GM19395 (cell line): ENCODE results near the gene CGB3.

ENCODE experiments used
- ATAC-seq: cut with Tn5 transposase; IDR thresholded peaks from one replicate; pipeline ENCODE4 v1.9.1; 2021; ENCODE audit warnings: mild to moderate bottlenecking, moderate library complexity; ENCODE audit not compliant: unreplicated experiment

CGB3 gene

DNA sequence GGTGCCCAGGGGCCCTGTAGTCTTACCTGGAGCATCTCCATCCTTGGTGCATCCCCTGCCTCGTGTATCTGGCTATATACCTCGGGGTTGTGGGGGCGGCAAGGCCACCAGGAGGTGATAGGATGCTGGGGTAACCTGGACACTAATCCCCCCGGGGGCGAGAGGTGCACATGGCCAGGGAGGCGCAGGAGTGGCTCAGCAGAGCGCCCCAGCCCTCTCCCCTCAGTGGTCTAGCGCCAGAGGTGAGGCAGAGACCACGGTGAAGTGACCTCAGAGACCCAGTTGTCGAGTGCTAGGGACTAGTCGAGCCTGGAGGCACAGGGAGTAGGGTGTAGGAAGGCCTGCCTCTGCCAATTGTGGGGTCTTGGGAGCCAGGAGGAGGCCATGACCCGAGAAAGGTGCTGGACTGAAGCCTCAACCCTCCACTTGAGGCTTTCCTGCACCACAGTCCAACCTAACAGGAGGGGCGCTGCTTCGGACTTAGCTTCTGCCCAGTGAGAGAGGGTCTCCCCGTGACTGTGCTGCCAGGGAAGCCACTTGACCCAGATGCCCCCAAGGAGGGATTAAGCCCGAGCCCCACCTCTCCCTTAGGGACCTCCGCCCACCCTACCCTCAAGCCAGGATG lies 7.0 kb downstream of the CGB3 start, which contains the start of gene LHB:
LHB (minus strand) TSS at position 51 of the 625 bp plus-strand sequence; CDS start at position 41, 10 bp downstream.
- no peak for ATAC-seq

DNA sequence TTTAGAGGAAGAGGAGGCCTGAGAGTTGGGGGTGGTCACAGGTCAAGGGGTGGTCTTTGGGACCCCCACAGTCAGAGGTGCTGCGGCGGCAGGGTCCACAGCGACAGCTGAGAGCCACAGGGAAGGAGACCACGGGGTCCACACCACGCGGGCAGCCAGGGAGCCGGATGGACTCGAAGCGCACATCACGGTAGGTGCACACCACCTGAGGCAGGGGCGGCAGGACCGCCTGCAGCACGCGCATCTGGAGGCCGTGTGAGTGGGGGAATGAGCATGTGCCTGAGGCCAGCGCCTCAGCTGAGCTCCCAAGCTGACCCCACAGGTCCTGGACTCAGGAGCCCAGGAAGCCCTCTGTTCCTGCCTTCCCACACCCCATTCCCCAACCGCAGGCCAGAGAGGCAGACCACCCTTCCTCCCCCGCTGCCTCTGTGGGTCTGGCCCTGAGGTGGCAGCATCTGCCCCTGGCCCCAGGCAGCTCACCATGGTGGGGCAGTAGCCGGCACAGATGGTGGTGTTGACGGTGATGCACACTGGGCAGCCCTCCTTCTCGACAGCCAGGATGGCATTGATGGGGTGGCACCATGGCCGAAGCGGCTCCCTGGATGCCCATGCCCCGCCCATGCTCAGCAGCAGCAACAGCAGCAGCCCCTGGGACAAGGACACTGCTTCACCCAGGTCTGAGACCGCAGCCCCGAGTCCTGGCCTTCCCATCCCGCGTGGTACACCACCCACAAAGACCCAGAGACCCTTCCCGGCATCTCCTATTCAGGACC lies 7.9 kb downstream of the CGB3 start:
- no peak for ATAC-seq

- ATAC-seq: no peak
These were observed 9.3 kb downstream of the CGB3 start for GRCh38 chr19:49014870-49015255.

- ATAC-seq: no peak
These were observed 9.8 kb downstream of the CGB3 start for GRCh38 chr19:49014123-49014869.

- ATAC-seq: no peak
These were observed 12.9 kb downstream of the CGB3 start for GRCh38 chr19:49011194-49011593.

DNA sequence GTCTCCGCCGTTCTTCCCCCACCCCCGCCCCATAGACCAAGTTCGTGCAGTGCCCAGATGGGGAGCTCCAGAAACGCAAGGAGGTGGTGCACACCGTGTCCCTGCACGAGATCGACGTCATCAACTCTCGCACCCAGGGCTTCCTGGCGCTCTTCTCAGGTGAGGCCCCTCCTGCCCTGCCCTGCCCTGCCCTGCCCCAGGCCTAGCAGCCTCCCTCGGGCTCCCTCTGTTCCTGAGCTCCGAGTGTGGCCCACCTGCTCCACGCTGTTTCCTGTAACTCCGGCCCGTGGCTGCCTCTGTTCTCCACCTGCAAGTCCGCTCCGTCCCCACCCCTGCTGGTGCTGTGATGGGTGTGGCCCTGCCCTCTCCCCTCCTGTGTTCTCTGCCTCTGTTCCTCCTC lies 13.7 kb downstream of the CGB3 start:
- ATAC-seq: no peak

- ATAC-seq: no peak
These were observed 14.3 kb downstream of the CGB3 start for GRCh38 chr19:49009828-49010227.

GRCh38 chr19:49006905-49007304 lies 17.2 kb downstream of the CGB3 start:
- no peak for ATAC-seq

- no peak for ATAC-seq
These were observed 19.0 kb downstream of the CGB3 start for GRCh38 chr19:49004964-49005614.

- ATAC-seq: no peak
These were observed 20.0 kb downstream of the CGB3 start for GRCh38 chr19:49004133-49004532.

DNA sequence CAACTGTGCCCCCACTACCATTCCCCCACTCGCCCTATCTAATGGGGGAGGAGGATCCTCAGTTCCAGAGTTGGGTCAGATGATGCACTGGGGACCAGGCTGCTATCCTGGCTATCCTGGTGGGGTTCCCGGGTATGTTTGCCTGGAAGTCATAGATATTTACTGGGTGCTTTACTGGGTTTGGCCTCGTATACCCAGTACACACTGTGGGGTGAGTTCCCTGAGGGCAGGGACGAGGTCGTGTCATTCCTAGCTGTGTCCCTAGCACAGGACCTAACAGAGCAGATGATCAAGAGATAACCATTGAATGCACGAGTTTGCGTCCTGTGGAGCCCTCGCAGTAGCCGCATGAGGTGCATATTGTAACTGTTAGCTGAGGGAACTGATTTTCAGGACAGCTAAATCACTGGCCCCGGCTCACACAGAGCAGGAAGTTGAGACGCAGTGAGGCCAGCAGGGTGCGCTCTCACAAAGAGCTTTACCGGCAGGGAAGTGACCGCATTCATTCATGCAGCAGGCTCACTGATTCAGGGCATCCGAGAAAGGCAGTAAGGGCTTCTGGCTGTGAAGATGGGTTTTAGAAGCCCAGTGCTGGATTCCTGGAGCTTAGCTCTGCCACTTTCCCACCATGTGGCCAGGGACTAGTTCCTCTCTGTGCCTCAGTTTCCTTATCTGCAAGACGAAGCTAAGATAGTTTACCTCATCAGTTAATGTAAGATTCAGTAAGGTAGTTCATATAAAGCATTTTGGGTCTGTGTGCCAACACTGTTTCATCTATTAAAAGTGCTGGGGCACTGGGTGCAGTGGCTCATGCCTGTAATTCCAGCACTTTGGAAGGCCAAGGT lies 24.4 kb downstream of the CGB3 start:
- ATAC-seq: no peak

DNA sequence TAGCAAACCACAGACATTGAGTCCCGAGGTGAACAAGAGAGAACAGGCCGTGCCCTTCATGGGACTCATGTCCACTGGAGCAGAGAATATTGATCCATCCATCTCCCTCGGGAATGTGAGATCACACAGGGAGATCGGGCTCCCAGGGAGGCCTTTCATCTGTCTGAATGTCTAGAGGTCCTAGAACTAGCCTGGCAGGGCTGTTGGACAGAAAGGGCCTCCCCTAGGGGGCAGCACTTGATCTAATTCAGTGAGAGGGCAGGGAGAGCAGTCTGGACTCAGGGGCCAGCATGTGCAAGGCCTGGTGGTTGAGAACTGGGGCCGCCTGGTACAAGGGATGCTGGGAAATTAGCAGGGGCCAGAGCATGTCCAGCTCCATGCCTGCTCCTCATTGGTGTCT lies 26.2 kb downstream of the CGB3 start:
- no peak for ATAC-seq

GRCh38 chr19:48994035-48994386 lies 30.1 kb downstream of the CGB3 start:
- ATAC-seq: no peak

DNA sequence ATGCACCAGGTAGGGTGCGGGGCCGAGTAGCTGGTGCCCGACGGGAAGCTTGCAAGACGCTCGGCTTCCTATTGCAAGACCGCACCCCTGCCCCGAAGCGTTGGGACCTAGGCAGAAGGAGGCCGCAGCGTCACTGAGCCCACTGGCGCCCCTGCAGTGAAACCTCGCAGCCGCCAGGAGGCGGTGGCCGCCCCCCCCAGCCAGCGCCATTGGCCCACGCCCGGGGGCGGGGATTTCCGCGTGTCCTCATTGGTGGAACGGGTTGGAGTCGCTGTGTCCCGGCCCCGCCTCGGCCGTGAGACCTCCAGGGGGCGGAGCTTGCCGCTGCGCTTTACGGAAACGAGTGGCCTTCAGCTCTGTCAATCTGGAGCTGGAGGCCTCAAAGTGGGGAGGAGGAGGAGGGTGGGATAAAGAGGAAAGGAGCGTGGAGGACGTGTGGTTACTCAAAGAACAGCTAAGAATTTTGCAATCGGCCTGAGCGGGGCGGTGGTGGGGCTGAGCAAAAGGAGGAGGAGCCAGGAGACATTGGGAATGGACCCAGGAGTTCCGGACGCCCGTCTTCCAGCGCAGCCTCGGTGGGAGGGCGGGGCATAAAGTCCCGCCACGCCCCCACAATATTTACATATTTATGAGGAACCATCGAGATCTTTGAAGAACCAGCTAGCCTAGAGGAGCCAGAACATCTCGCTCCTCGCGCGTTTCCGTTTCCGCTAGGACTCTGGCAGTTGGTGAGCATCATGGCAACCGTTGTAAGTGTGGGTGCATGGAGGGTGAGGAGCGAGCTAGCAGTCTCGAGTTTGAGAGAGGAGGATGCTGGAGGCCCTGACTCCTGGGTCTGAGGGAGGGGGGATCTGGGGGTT lies 30.7 kb downstream of the CGB3 start, which contains the start of the genes GYS1 and RUVBL2:
GYS1 (minus strand) TSS at position 135 of the 860 bp plus-strand sequence. CDS start 197 bp downstream, outside the sequence.
RUVBL2 (plus strand) TSS at position 713 of the 860 bp plus-strand sequence; CDS start at position 738, 25 bp downstream.
- peak; percentile 87 for ATAC-seq

DNA sequence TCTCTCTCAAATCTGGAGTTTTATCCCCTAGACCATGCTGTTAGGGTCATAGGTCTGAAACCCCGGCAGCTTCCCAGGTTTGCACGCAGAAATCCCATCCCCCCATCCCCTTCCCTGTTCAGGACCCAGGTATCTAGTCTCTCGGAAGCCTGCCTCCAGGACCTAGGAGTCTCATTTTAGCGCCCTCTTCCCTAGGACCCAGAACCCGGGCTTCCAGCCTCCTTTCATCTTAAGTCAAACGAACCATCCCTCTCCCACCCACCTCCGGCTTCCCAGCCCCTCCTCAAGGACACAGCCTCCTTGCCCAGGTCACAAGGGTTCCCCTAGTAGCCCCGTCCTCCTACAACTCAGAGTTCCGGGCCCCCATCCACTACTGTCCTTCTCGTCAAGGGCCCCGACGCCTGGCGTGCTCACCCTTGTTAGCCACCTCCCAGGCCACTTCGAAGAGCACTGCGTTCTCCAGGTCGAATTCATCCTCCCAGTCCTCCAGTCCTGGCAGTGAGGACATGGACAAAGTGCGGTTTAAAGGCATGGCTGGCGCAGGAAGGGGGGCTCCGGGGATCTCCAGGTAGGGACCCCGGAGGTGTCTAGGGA lies 31.5 kb downstream of the CGB3 start:
- ATAC-seq: peak; percentile 13

DNA sequence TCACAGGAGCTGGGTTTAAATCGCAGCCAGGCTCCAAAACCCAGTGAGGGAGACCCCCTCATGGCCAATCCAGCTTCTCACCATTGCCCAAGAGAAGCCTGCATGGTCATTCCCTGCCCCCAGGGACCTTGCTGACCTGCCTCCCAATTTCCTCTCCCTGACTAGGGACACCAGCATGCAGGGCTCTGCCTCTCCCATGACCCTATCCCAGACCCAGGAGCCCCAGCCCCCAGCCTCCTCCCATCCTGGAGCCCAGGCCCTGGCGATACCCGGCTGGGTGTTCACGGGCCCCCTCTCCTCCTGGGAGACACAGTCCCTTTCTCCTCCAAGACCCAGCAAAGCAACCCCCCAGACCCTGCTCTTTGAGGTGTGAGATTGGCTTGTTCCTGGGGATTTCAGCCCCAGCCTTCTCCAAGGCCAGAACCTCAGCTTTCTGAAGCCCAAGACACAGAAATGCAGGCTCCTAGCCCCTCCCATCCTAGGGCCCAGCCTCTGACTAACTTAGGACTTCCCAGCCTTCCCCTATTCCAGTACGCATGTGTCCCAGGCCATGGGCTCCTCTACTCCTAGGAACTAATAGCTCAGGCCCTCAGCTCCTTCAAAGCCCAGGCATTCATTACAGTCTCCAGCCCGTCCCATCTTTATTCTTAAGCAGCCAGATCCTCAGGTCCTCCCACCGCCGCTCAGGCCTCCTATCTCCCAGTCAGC lies 32.1 kb downstream of the CGB3 start:
- ATAC-seq: no peak

DNA sequence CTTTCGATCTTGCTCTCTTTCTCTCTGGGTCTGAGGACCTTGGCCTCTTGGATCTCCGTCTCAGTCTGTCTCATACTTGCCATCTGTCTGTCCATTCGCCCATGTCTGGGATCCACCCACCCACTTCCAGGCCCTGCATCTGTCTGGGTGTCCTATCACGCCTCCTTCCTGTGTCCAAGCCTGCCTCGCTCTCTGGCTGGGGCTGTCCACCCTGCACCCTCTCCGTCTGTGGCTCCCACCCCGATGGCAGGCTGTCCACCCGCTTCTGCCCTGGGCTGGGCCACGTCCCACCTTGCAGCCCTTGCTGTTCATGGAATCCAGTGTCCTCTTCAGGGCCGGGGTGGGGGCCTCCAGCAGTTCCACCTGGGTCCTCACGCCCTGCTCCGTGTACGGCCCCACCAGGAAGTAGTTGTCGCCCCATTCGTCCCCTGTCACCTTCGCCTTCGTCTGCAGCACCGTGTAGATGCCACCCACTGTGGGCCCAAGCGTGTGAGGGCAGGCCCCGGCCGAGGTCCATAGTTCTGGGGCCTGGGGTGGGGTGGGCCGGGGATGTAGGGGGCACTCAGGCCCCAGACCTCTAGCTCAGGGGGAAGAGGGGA lies 33.0 kb downstream of the CGB3 start:
- no peak for ATAC-seq

- ATAC-seq: no peak
These were observed 33.7 kb downstream of the CGB3 start for GRCh38 chr19:48990400-48990799.
